ENCODE data around the gene TATDN2. TPM values are rescaled to one million over a fixed set of nuclear protein-coding genes. Genes with fewer than 3 reads are reported as not detected.

The TATDN2 gene
- total RNA-seq, 1 donor from 2014 or later = 36.0 TPM

- ATAC-seq (peak; percentile 8 to 25), DNase-seq (peak; percentile 56)
- H3K27me3 ChIP-seq (ENCODE audit: low read depth) = no peaks in the 10 kb centered on the region
- peak overlapping the region; percentile 82 for H3K4me3 ChIP-seq
- intact Hi-C loops (cut with DNase I) = no loop called here
- H3K27ac ChIP-seq = peak overlapping the region; percentile 92
- peaks cover 29% of the 10 kb centered on the region for H3K4me1 ChIP-seq
- peaks cover 14% of the 10 kb centered on the region for H3K36me3 ChIP-seq
- TF ChIP-seq, protein P1, sequence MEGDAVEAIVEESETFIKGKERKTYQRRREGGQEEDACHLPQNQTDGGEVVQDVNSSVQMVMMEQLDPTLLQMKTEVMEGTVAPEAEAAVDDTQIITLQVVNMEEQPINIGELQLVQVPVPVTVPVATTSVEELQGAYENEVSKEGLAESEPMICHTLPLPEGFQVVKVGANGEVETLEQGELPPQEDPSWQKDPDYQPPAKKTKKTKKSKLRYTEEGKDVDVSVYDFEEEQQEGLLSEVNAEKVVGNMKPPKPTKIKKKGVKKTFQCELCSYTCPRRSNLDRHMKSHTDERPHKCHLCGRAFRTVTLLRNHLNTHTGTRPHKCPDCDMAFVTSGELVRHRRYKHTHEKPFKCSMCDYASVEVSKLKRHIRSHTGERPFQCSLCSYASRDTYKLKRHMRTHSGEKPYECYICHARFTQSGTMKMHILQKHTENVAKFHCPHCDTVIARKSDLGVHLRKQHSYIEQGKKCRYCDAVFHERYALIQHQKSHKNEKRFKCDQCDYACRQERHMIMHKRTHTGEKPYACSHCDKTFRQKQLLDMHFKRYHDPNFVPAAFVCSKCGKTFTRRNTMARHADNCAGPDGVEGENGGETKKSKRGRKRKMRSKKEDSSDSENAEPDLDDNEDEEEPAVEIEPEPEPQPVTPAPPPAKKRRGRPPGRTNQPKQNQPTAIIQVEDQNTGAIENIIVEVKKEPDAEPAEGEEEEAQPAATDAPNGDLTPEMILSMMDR (IDR thresholded peaks at IDR 0.05) = no peak
- peaks cover 13% of the 10 kb centered on the region for H3K9me3 ChIP-seq
These were observed 907 bp downstream of the TATDN2 start for GRCh38 chr3:10248984-10249748.

DNA sequence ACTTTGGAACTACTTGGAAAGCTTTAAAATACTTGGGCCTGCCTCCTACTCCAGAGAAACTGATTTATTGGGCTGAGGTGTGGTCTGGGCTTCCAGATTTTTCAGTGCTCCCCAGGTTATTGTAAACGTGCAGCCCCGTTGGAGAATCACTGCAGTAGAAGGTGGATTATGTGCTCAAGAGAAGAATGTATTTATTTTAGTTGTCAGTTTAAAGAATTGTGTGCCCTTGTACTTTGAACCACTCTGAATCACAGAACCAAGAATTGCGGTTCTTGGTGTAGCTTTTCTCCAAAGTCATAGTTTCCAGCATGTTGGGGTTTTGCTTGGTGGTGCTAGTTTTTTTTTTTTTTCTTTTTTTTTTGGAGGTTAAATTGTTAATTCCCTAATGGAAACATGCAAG is 1.6 kb downstream of the TATDN2 start:
- intact Hi-C loops (cut with DNase I) = no loop called here
- Histone ChIP-seq H3K4me3 (peak overlapping the region; percentile 82), H3K36me3 (peaks cover 20% of the 10 kb centered on the region), H3K27me3 (ENCODE audit: low read depth) (no peaks in the 10 kb centered on the region), H3K27ac (peak overlapping the region; percentile 92), H3K9me3 (peaks cover 11% of the 10 kb centered on the region), H3K4me1 (peaks cover 29% of the 10 kb centered on the region)
- TF ChIP-seq, protein P1 (IDR thresholded peaks at IDR 0.05) = no peak
- ATAC-seq (no peak), DNase-seq (no peak)

GRCh38 chr3:10251006-10251405 is 2.7 kb downstream of the TATDN2 start:
- no peak overlapping the region for H3K27ac ChIP-seq
- ATAC-seq = no peak
- no peaks in the 10 kb centered on the region for H3K9me3 ChIP-seq
- H3K27me3 ChIP-seq (ENCODE audit: low read depth) = no peaks in the 10 kb centered on the region
- H3K4me1 ChIP-seq = peaks cover 29% of the 10 kb centered on the region
- peaks cover 27% of the 10 kb centered on the region for H3K36me3 ChIP-seq
- no peak for DNase-seq
- intact Hi-C loops (cut with DNase I) = no loop called here
- TF ChIP-seq, protein P1 (IDR thresholded peaks at IDR 0.05) = no peak
- H3K4me3 ChIP-seq = no peak overlapping the region

- DNase-seq = no peak
- TF ChIP-seq, protein P1 (IDR thresholded peaks at IDR 0.05) = no peak
- Histone ChIP-seq H3K27me3 (ENCODE audit: low read depth) (no peaks in the 10 kb centered on the region), H3K4me3 (no peak overlapping the region), H3K36me3 (peaks cover 37% of the 10 kb centered on the region), H3K27ac (no peak overlapping the region), H3K9me3 (no peaks in the 10 kb centered on the region), H3K4me1 (peaks cover 22% of the 10 kb centered on the region)
- intact Hi-C loops (cut with DNase I) = no loop called here
- no peak for ATAC-seq
These were observed 5.5 kb downstream of the TATDN2 start for GRCh38 chr3:10253731-10254130.

GRCh38 chr3:10255835-10256234 is 7.6 kb downstream of the TATDN2 start:
- DNase-seq (no peak), ATAC-seq (no peak)
- Histone ChIP-seq H3K4me3 (no peak overlapping the region), H3K27ac (no peak overlapping the region), H3K27me3 (ENCODE audit: low read depth) (no peaks in the 10 kb centered on the region), H3K9me3 (no peaks in the 10 kb centered on the region), H3K4me1 (peaks cover 5% of the 10 kb centered on the region), H3K36me3 (peaks cover 55% of the 10 kb centered on the region)
- TF ChIP-seq, protein P1 (IDR thresholded peaks at IDR 0.05) = no peak
- intact Hi-C loops (cut with DNase I) = no loop called here

Measured in lower lobe of right lung (tissue), 2 donors.